Measurements from ENCODE around the gene RAB3C. TPM values are rescaled to one million over a fixed set of nuclear protein-coding genes. Genes with fewer than 3 reads are reported as not detected.

Gene RAB3C
- total and polyA plus RNA-seq, 12 donors, result 0.08 to 4.9 (median 0.37) TPM

DNA sequence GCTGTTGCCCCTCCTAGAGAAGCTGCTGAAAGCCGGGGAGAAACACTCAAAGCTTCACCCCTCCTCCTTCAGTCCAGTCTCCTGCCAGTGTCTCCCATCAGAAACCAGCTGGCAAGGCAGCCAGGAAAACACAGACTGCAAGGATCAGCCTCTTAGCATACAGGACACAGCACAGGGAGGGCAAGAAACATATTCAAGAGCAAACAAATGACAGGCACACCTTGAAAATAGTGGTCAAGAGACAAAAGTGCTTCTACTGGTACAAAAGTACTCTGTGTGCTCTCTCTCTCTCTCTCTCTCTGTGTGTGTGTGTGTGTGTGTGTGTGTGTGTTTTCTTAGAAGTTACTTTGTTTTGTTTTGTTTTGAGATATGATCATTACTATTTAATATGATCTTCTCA lies 227.2 kb downstream of the RAB3C start:
- intact Hi-C loops (cut with DNase I), result loop anchor here in 2 of 10 donors (10.0 kb wide), 2 partner anchors 305 to 315 kb away; partner anchors contain the start of gene GAPT (in 1 of the 2)
- Histone ChIP-seq H3K27ac (no peak overlapping the region), H3K36me3 (no peaks in the 10 kb centered on the region), H3K4me1 (no peaks in the 10 kb centered on the region), H3K4me3 (no peak overlapping the region), H3K27me3 (peaks cover 0 to 17% (median 0%) of the 10 kb centered on the region in 7 donors), H3K9me3 (no peaks in the 10 kb centered on the region)
- ATAC-seq (no peak), DNase-seq (no peak)
- no peak for TF ChIP-seq CTCF (IDR thresholded peaks at IDR 0.05)
- 34 to 46% methylated on average over 1 of the region's 1 CpG for WGBS, 2 donors

DNA sequence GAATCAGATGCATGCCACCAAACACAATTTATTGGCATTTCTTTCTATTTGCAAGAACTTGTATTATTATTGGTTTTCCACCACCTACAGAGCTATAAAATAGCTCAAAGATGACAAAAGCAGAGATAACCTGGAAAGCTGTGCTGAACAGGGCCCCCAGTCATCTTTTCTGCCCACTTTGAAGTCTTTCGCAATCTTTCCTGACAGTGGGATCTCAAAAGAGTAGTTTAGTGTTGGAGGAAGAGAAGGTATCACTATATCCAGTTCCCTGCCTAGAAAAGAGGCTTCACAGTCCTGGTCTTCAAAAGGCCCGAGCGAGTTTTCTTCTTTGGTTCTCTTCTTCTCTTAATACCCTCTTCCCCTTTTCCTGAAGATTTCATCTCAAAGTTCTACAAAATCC lies 231.0 kb downstream of the RAB3C start:
- Histone ChIP-seq H3K4me1 (no peaks in the 10 kb centered on the region), H3K4me3 (no peak overlapping the region), H3K36me3 (no peaks in the 10 kb centered on the region), H3K27me3 (no peaks in the 10 kb centered on the region), H3K9me3 (no peaks in the 10 kb centered on the region), H3K27ac (no peak overlapping the region)
- intact Hi-C loops (cut with DNase I), result loop anchor here in 2 of 10 donors (10.0 kb wide), 2 partner anchors 309 to 319 kb away; partner anchors contain the start of gene GAPT (in 1 of the 2)
- ATAC-seq (no peak), DNase-seq (no peak)
- 96% methylated on average over 3 of the region's 3 CpGs for WGBS, 2 donors
- TF ChIP-seq CTCF (IDR thresholded peaks at IDR 0.05), result no peak

- Histone ChIP-seq H3K4me3 (no peak overlapping the region), H3K36me3 (no peaks in the 10 kb centered on the region), H3K4me1 (no peaks in the 10 kb centered on the region), H3K27me3 (no peaks in the 10 kb centered on the region), H3K27ac (no peak overlapping the region), H3K9me3 (no peaks in the 10 kb centered on the region)
- no peak for TF ChIP-seq CTCF (IDR thresholded peaks at IDR 0.05)
- ATAC-seq, result no peak
- 67 to 83% methylated on average over 4 of the region's 4 CpGs for WGBS, 2 donors
- intact Hi-C loops (cut with DNase I), result loop anchor here in 2 of 10 donors (10.0 kb wide), 2 partner anchors 311 to 321 kb away; partner anchors contain the start of gene GAPT (in 1 of the 2)
- DNase-seq, result no peak
These were observed 233.4 kb downstream of the RAB3C start for GRCh38 chr5:58816181-58816731.

DNA sequence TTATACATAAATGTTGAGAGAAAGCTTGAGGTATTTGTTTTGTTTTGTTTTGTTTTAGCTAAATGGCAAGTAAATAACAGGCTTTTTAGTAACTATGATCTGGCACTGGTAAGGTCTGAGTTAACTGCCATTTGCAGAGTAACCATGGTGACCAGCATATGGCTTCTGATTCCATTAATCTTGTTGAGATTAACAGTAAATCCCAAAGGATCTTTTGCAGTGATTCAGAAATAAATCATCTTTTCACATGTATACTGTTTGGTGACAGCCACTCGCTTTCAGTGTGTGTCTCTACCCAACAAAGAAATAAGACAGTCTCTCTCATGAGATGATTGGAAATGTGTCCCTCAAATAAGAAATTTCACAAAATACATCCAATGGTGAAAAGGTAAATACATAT lies 235.6 kb downstream of the RAB3C start:
- H3K27ac ChIP-seq, result no peak overlapping the region
- no peak overlapping the region for H3K4me3 ChIP-seq
- no peak for DNase-seq
- no peaks in the 10 kb centered on the region for H3K4me1 ChIP-seq
- no peaks in the 10 kb centered on the region for H3K36me3 ChIP-seq
- intact Hi-C loops (cut with DNase I), result loop anchor here in 2 of 10 donors (10.0 kb wide), 2 partner anchors 314 to 324 kb away; partner anchors contain the start of gene GAPT (in 1 of the 2)
- ATAC-seq, result no peak
- 76 to 88% methylated on average over 1 of the region's 1 CpG for WGBS, 2 donors
- H3K27me3 ChIP-seq, result no peaks in the 10 kb centered on the region
- TF ChIP-seq CTCF (IDR thresholded peaks at IDR 0.05), result no peak
- H3K9me3 ChIP-seq, result no peaks in the 10 kb centered on the region

All from heart right ventricle (tissue), 16 donors.